Activated T-helper 1 cell treated with anti-CD3 and anti-CD28 coated beads, Interleukin-12 subunit alpha, Interleukin-12 subunit beta, Interleukin-2, Interleukin-4 antibody, amounts not matched to agents 30 ng/mL and 10 ng/mL and 1 ng/mL, durations not matched to agents 14 hours and 24 hours and 36 hours (primary cell): ENCODE measurements around the gene TUSC2. TPM values are rescaled to one million over a fixed set of nuclear protein-coding genes. Genes with fewer than 3 reads are reported as not detected.

Experiments
- DNase-seq: peaks from one replicate; pipeline ENCODE4 v3.0.0; 2021; ENCODE audit warnings: low spot score
- H3K27ac Mint-ChIP-seq: one replicate; pipeline ENCODE4 v1.8.0; 2021; ENCODE audit warnings: mild to moderate bottlenecking, mixed read lengths
- H3K27me3 Mint-ChIP-seq: one replicate; pipeline ENCODE4 v1.8.0; 2022; ENCODE audit warnings: mild to moderate bottlenecking, moderate library complexity, mixed read lengths; ENCODE audit not compliant: insufficient read depth
- H3K36me3 Mint-ChIP-seq: one replicate; pipeline ENCODE4 v1.8.0; 2021; ENCODE audit warnings: low read depth, mixed read lengths
- H3K4me1 Mint-ChIP-seq: one replicate; pipeline ENCODE4 v1.8.0; 2021; ENCODE audit warnings: low read depth, mixed read lengths
- H3K4me3 Mint-ChIP-seq: one replicate; pipeline ENCODE4 v1.8.0; 2021; ENCODE audit warnings: mild to moderate bottlenecking, moderate library complexity, mixed read lengths
- H3K9me3 Mint-ChIP-seq: one replicate; pipeline ENCODE4 v1.8.0; 2021; ENCODE audit warnings: mixed read lengths
- intact Hi-C: fragments of 100-400 bp; cut with micrococcal nuclease; formaldehyde crosslinking; loops from one replicate; pipeline ENCODE4 v1.15.1; 2024
- total RNA-seq: library from RNA; stranded (reverse); gene quantifications from 2 replicates; pipeline ENCODE4 v1.2.3, GENCODE V29; 2022

TUSC2 gene
- 27.9 and 29.9 TPM in 2 replicates for total RNA-seq

GRCh38 chr3:50327943-50328691, at the start of gene TUSC2:
Gene TUSC2, minus strand, starts transcription at chr3:50328223. Its CDS starts 124 bp downstream, at chr3:50328099.
- no peaks in the 10 kb centered on the region for H3K9me3 Mint-ChIP-seq
- peak; percentile 92 for DNase-seq
- intact Hi-C loops = loop anchor here (1.0 kb wide), 4 partner anchors 8 to 36 kb away; partner anchors contain the start of genes HYAL3, IFRD2 and NAA80
- H3K4me3 Mint-ChIP-seq = peak within 1 kb of the TSS; percentile 93
- no peaks in the 10 kb centered on the region for H3K27me3 Mint-ChIP-seq
- peaks cover 25% of the 10 kb centered on the region for H3K4me1 Mint-ChIP-seq
- peak within 1 kb of the TSS; percentile 88 for H3K27ac Mint-ChIP-seq
- H3K36me3 Mint-ChIP-seq = peaks cover 29% of the 10 kb centered on the region

- peaks cover 2% of the 10 kb centered on the region for H3K27me3 Mint-ChIP-seq
- H3K36me3 Mint-ChIP-seq = no peaks in the 10 kb centered on the region
- DNase-seq = no peak
- H3K9me3 Mint-ChIP-seq = no peaks in the 10 kb centered on the region
- no peaks in the 10 kb centered on the region for H3K4me1 Mint-ChIP-seq
- H3K4me3 Mint-ChIP-seq = no peak overlapping the region
- intact Hi-C loops = no loop called here
- H3K27ac Mint-ChIP-seq = no peak overlapping the region
These were observed 47.4 kb upstream of the TUSC2 start for GRCh38 chr3:50375258-50375931.

- no peak overlapping the region for H3K27ac Mint-ChIP-seq
- H3K27me3 Mint-ChIP-seq = peaks cover 2% of the 10 kb centered on the region
- intact Hi-C loops = no loop called here
- no peaks in the 10 kb centered on the region for H3K9me3 Mint-ChIP-seq
- H3K36me3 Mint-ChIP-seq = no peaks in the 10 kb centered on the region
- no peaks in the 10 kb centered on the region for H3K4me1 Mint-ChIP-seq
- H3K4me3 Mint-ChIP-seq = no peak overlapping the region
- DNase-seq = no peak
These were observed 46.6 kb upstream of the TUSC2 start for GRCh38 chr3:50374363-50375257.

GRCh38 chr3:50373146-50374051, 45.4 kb upstream of the TUSC2 start:
- Mint-ChIP-seq H3K27ac (no peak overlapping the region), H3K9me3 (no peaks in the 10 kb centered on the region), H3K36me3 (no peaks in the 10 kb centered on the region), H3K4me3 (no peak overlapping the region), H3K27me3 (peaks cover 2% of the 10 kb centered on the region), H3K4me1 (peaks cover 6% of the 10 kb centered on the region)
- intact Hi-C loops = no loop called here
- DNase-seq = no peak

- Mint-ChIP-seq H3K27me3 (peaks cover 2% of the 10 kb centered on the region), H3K4me3 (no peak overlapping the region), H3K36me3 (no peaks in the 10 kb centered on the region), H3K9me3 (no peaks in the 10 kb centered on the region), H3K4me1 (peaks cover 6% of the 10 kb centered on the region), H3K27ac (no peak overlapping the region)
- no peak for DNase-seq
- intact Hi-C loops = no loop called here
These were observed 44.3 kb upstream of the TUSC2 start for GRCh38 chr3:50372349-50372748.

GRCh38 chr3:50371133-50371685, 43.2 kb upstream of the TUSC2 start:
- H3K4me3 Mint-ChIP-seq = no peak overlapping the region
- DNase-seq = no peak
- intact Hi-C loops = no loop called here
- peaks cover 2% of the 10 kb centered on the region for H3K27me3 Mint-ChIP-seq
- peaks cover 6% of the 10 kb centered on the region for H3K4me1 Mint-ChIP-seq
- no peaks in the 10 kb centered on the region for H3K36me3 Mint-ChIP-seq
- H3K9me3 Mint-ChIP-seq = no peaks in the 10 kb centered on the region
- H3K27ac Mint-ChIP-seq = no peak overlapping the region

- Mint-ChIP-seq H3K4me1 (peaks cover 9% of the 10 kb centered on the region), H3K27me3 (peaks cover 2% of the 10 kb centered on the region), H3K27ac (no peak overlapping the region), H3K9me3 (no peaks in the 10 kb centered on the region), H3K4me3 (no peak overlapping the region), H3K36me3 (no peaks in the 10 kb centered on the region)
- intact Hi-C loops = no loop called here
- DNase-seq = no peak
These were observed 42.6 kb upstream of the TUSC2 start for GRCh38 chr3:50370594-50370993.

- Mint-ChIP-seq H3K27me3 (peaks cover 2% of the 10 kb centered on the region), H3K9me3 (no peaks in the 10 kb centered on the region), H3K4me3 (no peak overlapping the region), H3K4me1 (peaks cover 13% of the 10 kb centered on the region), H3K27ac (no peak overlapping the region), H3K36me3 (no peaks in the 10 kb centered on the region)
- no peak for DNase-seq
- intact Hi-C loops = loop anchor here (5.0 kb wide), 1 partner anchor 173 kb away; no protein-coding TSS in a partner anchor
These were observed 41.1 kb upstream of the TUSC2 start for GRCh38 chr3:50369012-50369670.

- peak overlapping the region; percentile 79 for H3K4me3 Mint-ChIP-seq
- no peaks in the 10 kb centered on the region for H3K36me3 Mint-ChIP-seq
- no peak for DNase-seq
- intact Hi-C loops = loop anchor here (1.0 to 5.0 kb wide), 3 partner anchors 15 to 201 kb away; partner anchors contain the start of genes C3orf18, CYB561D2 and NPRL2
- no peaks in the 10 kb centered on the region for H3K9me3 Mint-ChIP-seq
- H3K27ac Mint-ChIP-seq = peak overlapping the region; percentile 70
- H3K4me1 Mint-ChIP-seq = peaks cover 13% of the 10 kb centered on the region
- peaks cover 4% of the 10 kb centered on the region for H3K27me3 Mint-ChIP-seq
These were observed 37.8 kb upstream of the TUSC2 start for GRCh38 chr3:50365842-50366220.

GRCh38 chr3:50365080-50365841, 37.2 kb upstream of the TUSC2 start:
- Mint-ChIP-seq H3K4me1 (peaks cover 13% of the 10 kb centered on the region), H3K36me3 (no peaks in the 10 kb centered on the region), H3K27me3 (peaks cover 4% of the 10 kb centered on the region), H3K9me3 (no peaks in the 10 kb centered on the region), H3K27ac (peak overlapping the region; percentile 70), H3K4me3 (peak overlapping the region; percentile 79)
- intact Hi-C loops = loop anchor here (1.0 to 5.0 kb wide), 3 partner anchors 14 to 202 kb away; partner anchors contain the start of genes C3orf18, CYB561D2 and NPRL2
- peak; percentile 93 for DNase-seq
